Measurements from ENCODE around the gene MVB12B.

Gene MVB12B

DNA sequence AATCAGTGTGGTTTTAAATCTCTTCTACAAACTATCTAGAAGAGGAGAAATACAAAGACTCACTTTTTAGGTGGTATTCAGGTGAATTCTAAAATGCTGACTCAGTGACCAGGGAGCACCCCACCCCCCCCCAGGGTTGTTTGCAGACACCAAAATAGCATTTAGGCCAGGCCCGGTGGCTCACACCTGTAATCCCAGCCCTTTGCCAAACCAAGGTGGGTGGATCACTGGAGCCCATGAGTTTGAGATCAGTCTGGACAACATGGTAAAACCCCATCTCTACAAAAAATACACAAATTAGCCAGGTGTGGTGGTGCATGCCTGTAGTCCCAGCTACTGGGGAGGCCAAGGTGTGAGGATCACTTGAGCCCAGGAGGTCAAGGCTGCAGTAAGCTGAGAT is 168.1 kb downstream of the MVB12B start:
- no peak for DNase-seq (ENCODE audit: low read depth)

DNA sequence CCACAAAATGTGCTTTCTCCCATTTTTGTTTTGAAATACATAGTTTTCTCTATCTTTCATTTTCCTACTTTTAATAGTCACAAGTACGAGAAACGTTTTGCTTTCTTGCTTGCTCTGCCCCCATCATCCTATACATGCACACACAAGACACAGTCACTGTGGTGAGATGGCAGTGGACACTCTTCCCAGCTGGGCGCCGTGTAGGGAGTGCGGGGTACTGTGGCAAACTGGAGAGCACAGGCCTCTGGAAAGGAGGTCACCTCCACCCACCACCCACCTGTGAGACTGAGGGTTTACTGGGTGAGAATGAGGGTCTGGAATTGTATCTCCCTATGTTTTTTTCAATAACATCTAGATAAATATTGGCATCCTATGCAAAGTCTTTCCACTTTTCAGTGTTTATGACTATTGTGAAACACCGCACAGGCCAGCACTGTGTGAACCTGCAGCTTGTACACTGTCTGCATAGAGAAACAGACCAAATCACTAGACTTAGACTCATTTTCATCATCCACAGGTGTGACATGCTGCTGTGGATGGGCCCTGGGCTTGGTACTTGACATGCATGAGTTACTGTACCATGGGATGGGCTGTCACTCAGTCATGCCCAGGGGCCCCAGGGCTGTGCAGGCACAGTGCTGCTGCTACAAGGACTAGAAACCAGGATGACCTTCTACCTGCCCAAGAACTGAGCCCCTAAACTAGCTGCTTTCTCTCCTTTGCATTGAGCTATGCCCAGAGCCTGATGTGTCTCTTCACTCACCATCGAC is 169.0 kb downstream of the MVB12B start:
- DNase-seq (ENCODE audit: low read depth) = no peak

DNA sequence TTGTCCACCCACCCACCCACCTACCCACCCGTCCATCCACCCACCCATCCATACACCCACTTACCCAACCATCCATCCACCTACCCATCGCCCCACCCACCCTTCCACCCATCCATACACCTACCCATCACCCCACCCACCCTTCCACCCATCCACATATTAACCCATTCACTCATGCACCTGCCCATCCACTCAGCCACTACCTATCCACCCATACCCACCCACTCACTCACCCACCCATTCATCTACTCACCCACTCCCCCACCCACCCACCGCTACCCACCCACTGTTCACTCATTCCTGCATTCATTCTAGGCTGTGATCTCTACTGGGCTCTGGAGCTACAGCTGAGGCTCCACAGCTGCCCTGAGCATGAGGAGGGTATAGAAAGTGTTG is 169.6 kb downstream of the MVB12B start:
- no peak for DNase-seq (ENCODE audit: low read depth)

DNA sequence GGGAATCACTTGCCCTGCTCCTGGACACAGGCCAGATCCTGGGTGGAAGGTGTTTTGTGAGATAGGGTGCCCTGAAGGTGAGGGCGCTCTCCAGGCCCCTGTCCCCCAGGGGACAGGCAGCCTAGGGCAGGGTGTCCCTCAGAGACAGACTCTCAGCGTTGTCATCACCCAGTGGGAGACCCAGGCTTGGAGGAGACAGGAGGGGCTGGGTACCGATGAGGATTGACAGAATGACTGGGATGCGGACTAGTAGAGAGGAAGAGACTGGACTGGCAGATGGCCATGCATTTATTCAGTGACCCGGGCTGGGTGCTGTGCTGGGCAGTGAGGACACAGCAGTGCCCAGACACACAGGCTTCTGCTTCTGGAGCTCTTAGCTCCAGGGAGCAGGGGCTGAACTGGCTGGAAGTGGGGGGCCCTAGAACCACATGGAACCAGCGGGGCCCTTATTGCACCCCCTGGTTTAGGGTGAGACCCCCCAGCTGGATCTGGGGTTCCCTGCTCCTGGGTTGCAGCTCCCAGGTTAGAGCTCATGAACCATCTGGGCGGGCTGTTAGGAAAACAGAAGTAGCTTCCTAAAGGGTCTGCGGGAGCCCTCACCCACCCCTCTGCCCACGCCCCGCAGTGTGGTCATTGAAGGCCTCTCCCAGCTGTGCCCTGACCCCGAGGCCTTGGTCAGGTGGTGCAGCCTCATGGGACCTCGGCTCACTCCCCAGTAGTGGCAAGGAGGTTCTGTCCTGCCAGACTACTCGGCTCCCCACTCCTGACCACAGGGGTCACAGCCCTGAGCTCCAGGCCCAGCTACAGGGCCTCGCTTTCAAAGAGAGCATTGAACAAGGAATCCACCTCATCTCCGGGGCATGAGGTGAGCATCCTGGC is 170.4 kb downstream of the MVB12B start:
- no peak for DNase-seq (ENCODE audit: low read depth)

DNA sequence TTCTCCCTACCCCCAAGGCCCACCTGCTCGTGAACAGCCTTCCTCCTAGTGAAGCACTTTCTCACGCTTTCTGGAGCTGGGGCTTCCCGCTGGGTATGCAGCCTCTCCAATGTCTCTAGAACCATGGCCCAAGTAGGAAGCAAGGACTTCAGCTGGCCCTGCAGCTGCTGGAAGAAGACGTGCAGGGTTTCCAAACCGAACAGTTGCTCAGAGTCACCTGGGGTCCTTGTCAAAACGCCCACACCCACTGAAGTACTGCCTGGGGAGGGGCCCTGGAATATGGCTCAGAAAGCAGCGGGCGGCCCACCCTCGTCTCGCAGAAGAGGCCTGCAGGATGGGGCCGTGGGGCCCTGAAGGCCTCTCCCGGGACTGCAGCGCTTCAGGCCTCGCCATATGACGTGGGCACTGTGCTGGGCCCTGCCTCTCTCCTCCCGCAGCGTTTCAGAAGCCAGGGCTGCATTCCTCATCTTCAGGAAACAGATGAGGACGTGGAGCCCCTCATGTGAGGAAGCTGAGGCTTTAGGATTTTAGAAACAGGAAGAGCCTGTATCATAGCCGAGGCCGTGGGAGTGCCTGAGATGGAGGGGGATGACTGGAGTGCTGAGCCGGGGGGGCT is 171.1 kb downstream of the MVB12B start:
- no peak for DNase-seq (ENCODE audit: low read depth)

DNA sequence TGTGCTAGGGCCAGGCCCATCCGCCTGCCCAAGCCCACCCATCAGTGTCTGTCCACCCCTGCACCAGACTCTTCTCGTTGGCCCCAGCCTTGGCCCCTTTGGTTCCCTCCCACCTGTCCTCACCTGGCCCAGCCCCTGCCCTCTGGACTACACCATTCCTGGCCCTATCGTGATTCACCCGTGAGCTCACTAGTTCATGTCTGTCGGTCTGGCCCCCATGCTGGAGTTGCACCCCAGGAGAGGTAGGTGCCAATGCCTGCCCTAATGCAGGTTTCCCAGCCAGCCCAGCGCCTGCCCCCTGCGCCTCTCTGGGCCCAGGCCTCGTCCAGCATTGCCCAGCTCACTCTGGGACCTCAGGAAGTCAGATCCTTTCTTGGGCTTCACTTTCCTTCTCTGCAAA is 171.7 kb downstream of the MVB12B start:
- DNase-seq (ENCODE audit: low read depth) = no peak

DNA sequence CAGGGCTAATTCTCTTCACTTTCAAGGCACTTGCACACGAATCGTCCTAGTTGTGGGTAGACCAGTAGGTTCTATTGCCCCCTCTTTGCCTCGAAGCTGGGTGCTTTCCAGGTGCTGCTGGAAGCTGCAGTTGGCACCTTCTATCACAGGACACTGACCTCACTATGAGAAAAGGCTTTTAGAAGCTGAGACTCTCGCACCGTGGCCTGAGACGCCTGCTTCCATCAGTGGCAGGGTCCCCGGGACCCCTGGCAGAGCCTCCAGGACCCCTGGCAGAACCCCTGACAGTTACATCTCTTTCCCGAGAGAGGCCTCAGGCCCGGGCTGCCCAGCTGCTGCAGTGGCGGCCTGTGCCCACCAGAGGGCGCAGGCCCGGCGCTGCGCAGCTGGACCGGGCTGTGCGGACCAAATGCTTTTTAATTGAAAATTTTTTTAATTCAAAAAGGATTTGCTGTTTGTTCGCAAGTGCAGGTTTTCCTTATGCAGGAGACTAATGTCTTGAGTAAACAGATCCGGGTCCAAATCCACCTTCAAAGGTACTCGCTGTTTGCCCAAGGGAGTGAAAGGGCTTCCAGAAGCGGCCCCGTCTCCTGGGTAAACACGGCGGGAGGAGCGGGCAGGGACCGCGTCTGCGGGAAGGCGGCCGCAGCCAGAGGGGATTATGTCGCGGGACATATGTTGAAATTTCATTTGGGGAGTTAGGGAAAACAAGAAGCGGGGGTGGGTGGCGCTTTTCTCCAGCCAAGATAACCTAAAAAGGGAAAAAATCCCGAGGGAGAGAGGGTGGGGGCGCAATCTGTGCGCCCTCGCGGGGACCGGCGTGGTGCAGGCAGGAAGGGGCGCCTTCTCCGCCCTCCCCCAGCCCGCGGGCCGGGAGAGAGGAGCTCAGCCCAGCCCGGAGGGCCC is 172.6 kb downstream of the MVB12B start:
- no peak for DNase-seq (ENCODE audit: low read depth)

DNA sequence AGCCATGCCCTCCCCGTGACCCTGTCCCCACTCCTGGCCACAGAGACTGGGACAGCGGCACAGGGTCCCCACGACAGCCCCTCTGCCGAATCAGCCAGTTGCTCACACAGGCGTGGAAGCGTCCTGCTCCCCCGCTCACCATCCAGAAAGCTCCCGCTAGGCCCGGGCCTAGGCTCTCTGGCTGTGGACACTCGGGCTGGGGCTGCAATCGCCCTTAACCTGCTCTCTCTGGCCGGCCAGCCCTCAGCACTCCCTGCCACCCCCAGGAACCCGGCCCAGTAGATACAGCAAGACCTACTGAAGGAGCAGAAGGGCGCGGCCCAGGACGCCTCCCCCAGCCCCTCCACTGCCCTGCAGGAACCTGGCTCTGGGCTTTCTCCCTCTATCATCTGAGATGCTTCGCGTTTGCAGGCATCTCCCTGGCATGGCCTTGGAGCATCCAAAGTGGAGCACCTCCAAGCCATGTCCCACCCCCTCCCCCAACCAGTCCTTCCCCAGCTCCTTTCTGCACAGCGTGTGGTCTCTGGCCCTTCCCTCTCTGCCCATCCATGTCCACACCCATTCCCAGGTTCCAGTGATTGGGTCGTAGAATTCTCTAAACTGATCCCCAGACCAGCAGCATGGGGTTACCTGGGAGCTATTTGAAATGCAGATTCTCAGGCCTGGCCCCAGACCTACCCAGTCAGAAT is 173.4 kb downstream of the MVB12B start:
- no peak for DNase-seq (ENCODE audit: low read depth)

DNA sequence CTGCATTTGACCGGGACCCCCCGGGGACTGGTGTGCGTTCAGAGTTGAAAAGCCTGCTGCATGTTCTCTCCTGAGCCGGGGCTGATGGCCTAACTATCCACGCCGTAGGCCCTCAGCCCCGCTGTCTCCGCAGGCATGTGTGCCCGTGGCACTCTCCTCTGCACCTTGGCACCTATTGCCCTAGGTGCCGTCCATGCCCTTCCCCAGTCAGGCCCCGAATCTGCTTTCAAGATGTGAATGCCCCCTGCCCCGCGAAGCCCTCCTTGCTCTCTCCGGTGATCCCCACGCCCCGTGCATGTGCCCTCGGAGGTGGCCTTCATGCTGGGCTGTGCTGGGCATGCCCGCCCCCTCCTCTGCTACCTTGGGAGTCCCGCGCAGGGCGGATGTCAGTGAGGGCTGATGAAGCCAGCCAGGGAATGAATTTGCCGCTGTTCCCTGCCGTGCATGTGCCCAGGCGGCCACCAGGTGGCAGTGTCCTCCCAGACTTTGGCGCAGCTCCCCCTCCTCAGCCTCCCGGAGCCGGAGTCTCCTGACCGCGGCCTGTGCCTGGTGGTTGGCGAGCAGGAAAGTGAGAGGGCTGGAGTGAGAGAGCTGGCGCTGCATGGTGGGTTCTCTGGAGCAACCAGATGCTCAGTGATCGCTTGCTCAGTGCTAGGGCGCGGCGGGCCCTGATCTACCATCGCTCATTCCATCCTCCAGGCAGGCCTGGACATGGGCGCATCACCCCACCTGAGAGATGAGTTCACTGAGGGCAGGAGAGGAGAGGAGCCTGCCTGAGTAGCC is 174.2 kb downstream of the MVB12B start:
- peak; percentile 30 for DNase-seq (ENCODE audit: low read depth)

DNA sequence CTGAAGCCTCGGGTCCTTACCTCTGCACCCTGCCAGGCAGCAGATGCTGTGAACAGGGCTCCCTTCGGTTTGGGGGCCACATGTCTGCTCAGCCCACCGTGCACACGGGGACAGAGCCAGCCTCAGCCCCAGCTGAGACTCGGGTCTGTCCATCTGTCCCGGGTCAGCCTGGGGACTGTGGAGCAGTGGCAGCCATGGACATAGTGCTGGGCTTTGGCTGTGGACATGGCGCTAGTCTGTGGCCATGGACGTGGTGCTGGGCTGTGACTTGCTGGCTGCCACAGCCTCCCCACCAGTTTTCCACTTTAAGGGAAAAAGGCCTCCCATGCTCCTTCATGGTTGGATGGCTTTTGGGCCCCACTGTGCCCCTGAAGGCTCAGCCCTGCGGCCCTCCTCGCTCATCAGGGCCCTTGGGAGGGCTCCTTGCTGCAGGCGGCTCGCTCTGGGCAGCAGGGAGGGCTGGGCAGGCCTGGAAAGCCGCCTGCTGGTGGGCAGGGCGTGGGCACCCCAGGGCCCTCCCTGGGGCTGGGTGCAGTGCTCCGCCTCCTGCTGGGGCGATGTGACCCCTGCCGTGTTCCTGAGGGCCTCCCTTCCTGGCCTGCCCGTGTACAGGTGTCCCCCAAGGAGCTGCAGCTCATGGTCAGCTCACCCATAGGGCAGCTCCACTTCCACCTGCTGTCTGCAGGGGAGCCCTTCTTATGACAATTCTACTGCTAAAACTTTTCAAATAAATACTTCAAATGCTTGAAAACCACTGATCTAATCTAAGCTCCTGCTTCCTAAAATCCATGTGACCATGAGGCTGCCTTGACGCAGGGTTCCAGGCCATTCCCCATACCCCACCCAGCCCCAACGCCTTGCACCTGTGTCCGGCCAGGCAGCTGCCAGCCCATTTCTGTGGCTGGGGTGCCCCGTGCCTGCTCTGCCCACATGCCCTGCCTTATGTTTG is 175.0 kb downstream of the MVB12B start:
- DNase-seq (ENCODE audit: low read depth) = no peak

DNA sequence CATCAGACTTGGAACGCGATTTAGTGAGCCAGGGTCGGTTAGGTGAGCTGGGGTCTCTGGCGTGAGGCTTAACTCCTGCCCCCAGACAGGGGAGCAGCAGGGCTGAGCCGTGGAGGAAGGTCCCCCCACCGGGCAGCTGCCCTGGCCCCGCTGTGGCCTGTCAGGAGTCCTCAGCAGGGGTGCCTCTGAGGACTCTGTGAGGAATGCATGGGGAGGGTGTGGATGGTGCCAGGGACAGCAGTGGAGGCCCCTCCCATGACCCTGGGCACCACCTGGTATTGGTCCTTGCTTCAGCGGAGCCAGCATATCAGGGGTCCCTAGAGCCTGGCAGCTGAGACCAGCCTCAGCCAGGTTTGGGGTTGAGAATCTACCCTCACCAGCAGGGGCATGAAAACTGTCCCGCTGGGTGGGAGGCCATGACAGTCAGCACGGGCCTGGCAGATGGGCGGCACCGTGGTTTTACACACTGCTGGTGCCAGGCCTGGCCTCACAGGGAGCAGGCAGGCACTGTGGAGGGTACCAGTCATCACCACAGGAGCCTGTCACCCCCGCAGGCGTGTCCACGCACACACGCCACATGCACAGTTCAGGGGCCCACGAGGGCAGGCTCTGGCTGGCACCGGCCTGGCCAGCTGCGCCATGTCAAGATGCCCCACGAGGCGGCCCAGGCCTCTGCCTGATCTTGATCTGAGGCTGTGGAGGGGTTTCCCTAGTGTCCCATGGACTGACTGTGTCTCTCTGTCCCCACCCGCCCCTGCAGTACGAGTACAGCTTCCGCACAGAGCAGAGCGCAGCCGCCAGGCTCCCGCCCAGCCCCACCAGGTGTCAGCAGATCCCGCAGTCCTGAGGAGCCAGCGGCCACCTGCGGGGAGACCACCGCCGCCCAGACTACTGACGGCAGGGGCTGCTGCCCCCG is 176.0 kb downstream of the MVB12B start:
- DNase-seq (ENCODE audit: low read depth) = no peak

DNA sequence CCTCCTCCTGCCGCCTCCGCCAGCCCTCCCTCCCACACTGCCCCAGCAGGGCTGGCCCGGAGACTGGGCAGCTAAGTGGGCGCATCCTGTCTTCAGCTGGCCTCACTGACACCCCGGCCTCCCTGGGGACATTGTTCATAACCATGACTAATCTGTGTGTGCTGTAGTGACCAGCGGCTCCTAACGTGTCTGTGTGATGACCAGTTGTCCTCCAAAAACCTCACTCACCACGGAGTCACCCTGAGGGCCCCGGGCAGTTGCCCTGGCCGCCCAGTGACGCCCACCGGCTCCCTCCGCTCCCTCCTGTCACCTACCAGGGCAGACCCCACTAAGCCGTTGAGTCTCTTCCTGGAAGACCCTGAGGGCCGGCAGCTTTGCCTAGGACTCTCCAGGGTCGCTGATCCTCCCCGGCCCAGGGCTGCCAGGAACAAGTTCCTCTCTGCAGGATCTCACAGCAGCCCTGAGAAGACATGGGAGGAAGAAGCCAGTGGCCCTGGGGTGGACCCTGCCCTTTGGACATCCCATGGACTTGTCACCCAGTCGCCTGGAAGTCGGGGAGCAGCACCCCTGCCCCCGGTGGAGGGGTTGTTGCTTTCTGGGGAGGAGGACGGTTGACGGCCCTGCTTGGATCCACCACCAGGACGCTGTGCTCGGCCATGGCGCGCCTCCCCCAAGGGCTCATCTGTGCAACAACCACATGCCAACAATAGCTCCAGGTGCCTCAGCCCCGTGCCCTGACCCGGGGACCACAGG is 176.9 kb downstream of the MVB12B start:
- no peak for DNase-seq (ENCODE audit: low read depth)

DNA sequence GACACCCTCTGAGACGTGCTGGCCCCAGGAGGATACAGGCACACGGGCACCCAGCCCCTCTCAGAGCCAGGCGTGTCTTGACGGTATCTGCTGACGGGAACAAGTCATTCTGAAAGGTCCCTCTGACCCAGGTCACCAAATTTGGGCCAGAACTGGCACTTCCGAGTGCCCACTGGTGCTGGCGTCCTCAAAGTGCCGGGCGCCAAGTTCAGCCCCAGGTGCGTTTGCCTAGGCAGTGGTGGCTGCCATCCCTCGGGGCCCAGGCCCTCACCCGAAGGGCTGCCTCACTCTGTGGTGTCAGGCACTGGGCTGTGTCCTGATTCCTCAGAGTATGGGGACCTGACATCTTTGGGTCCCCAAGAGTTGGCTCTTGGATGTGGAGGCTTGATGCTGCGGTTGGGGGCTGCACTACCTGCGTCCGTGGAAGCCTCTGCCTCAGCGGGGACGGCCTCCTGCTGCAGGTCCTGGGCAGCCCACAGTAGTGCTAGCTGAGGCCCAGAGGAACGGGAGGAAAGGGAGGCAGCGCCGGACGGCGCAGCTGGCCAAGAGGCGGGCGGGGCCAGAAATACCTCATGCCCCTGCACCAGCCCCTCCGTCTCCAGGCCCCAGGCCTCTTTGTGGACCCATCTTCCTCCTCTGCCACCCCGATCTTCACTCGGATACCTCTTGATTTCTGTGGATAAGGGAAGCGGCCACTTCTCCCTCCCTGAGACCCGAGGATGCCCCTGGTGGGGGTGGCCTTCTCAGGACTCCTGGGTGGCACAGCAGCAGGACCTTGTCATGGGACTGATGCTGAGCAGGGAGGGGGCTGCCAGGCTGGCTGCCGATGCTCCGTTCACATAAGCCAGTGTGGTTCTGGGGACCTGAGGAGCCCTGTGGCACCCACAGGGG is 177.7 kb downstream of the MVB12B start:
- DNase-seq (ENCODE audit: low read depth) = no peak

DNA sequence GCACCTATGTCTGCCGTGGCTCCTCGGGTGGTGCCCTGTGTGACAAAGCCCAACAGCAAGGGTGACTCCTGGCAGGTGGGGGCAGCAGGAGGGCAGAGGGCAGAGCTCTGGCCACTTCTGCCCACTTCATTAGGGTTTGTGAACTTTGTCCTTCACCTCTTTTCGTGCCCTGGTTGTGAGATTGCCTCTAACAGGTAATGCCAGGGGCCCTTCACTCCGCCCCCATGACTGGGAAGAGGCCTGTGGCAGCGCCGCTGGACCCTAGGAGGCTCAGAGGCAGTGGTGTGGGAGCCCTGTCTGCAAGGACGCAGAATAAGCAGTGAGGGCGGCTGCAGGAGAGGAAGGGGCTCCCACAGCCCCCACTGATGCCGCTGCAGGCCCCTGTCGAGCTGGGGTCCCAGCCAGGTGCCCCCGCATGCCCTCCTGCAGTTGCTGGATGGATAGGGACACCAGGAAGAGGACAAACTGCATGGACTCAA is 178.4 kb downstream of the MVB12B start:
- DNase-seq (ENCODE audit: low read depth) = no peak

DNA sequence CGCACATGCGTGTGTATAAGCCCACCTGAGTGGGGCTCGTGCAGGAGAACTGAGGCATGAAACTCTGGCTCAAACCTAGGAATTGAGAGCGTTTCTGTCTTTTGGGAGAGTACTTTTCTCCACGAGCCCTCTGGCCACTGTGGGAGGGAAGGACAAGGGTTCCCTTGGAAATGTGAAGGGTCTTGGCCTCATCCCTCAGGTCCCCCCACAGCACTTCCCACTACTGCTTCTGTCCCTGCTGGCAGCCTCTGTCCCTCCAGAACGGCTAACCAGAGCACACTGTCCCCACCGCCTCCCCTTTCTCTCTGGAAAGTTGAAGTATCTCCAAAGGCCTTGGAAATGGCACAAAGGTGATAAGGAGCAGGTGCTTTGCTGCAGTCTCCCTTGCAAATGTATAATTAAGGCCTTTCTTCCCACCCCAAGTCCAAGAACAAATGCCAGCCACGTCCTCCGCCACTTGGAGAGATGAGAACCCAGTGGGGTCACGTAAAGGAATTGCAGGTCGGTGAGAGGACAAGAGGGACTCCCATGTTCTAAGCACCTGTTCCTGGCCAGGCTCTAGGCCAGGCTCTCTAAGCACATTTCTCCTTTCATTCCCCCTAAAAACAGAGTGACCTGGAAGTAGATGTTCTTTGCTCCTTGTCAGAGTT is 179.2 kb downstream of the MVB12B start:
- DNase-seq (ENCODE audit: low read depth) = no peak

Measured in stimulated activated CD8-positive, alpha-beta memory T cell treated with anti-CD3 and anti-CD28 coated beads, Interleukin-12 subunit alpha, Interleukin-12 subunit beta, amount 100 ng/mL, for 4 hours (primary cell).